HG03378 (cell line): ENCODE data around the gene WSB1.
"Not testable (repeated sequence)": the region's sequence is repeated elsewhere in the genome, so short reads cannot be mapped to it uniquely, and the experiment has no call there.

Experiments
- ATAC-seq: cut with Tn5 transposase; IDR thresholded peaks from one replicate; pipeline ENCODE4 v1.9.1; 2021; ENCODE audit warnings: mild to moderate bottlenecking, moderate library complexity; ENCODE audit not compliant: unreplicated experiment

Gene WSB1

DNA sequence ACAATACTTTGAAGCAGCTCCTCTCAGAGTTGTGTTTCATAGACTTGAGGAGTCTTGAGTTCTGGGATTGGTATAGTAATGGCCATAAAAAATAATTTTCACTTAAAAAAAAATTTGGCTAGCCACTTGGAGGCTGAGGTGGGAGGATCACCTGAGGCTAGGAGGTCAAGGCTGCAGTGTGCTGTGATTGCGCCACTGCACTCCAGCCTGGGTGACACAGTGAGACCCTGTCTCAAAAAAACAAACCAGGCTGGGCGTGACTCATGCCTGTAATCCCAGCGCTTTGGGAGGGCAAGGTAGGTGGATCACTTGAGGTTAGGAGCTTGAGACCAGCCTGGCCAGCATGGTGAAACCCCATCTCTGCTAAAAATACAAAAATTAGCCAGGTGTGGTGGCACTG is 14.8 kb upstream of the WSB1 start:
- ATAC-seq = not testable (repeated sequence)

DNA sequence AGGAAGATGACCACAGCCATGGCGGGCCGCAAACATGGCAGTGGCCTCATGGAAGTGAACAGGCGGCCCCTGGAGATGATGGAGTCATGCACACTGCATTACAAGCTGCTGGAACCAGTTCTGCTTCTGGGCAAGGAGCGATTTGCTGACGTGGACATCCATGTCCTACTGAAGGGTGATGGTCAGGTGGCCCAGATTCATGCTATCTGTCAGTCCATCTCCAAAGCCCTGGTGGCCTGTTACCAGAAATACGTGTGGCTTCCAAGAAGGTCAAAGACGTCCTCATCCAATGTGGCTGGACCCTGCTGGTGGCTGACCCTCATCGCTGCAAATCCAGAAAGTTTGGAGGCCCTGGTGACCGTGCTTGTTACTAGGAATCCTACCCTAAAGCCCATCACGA is 13.4 kb upstream of the WSB1 start:
- ATAC-seq = no peak

DNA sequence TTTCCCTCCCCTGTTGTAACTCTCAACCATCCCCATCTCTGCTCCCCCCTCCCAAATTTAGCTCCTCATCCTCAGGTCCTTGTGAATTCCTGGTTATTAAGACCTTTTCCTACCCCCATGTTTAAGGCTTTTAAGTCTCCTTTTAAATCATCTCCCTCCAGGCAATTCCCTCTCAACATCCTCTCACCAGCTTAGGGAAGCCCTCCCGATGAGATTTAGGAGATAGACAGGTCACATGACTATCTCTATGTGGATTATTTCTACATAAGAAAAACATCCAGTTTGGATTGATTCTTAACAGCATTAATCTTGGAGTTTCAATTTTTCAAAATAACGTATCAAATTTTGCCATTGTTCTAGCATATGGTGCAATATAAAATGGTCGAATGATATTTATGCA is 12.5 kb upstream of the WSB1 start:
- ATAC-seq = no peak

- peak; percentile 83 for ATAC-seq
Measured at GRCh38 chr17:27282054-27282551, 11.8 kb upstream of the WSB1 start.

- no peak for ATAC-seq
Measured at GRCh38 chr17:27283060-27283459, 10.9 kb upstream of the WSB1 start.

DNA sequence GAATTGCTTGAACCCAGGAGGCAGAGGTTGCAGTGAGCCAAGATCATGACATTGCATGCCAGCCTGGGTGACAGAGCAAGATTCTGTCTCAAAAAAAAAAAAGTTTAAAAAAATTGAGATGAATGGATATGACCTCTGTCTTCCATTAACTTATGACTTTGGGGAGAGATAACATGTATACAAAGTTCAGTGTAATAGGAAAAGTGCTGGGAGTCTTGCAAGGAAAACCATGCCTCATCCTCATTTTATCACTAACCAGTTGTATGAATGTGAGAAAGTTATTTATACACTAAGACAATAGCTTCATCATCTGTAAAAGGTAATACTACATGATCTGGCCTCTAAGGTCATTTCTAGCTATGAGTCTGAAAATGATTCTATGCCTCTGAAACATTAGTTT is 10.2 kb upstream of the WSB1 start:
- ATAC-seq = no peak

GRCh38 chr17:27284811-27285415 is 9.0 kb upstream of the WSB1 start:
- ATAC-seq = no peak

GRCh38 chr17:27285516-27285915 is 8.4 kb upstream of the WSB1 start:
- ATAC-seq = no peak

DNA sequence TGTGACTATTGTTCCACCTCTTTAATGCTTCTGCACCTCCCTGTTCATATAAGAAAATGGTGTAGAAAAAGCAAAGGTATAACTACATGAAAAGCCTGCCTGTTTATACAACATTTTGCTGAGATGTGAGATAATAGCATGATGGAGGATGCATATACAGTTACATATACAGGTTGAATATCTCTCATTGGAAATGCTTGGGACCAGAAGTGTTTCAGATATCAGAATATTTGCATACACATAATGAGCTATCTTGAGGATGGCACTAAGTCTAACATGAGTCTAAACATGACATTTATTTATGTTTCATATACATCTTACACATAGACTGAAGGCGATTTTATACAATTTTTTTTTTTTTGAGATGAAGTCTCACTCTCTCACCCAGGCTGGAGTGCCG is 5.7 kb upstream of the WSB1 start:
- no peak for ATAC-seq

- ATAC-seq = no peak
Measured at GRCh38 chr17:27289856-27290255, 4.1 kb upstream of the WSB1 start.

- no peak for ATAC-seq
Measured at GRCh38 chr17:27290916-27291598, 2.9 kb upstream of the WSB1 start.

DNA sequence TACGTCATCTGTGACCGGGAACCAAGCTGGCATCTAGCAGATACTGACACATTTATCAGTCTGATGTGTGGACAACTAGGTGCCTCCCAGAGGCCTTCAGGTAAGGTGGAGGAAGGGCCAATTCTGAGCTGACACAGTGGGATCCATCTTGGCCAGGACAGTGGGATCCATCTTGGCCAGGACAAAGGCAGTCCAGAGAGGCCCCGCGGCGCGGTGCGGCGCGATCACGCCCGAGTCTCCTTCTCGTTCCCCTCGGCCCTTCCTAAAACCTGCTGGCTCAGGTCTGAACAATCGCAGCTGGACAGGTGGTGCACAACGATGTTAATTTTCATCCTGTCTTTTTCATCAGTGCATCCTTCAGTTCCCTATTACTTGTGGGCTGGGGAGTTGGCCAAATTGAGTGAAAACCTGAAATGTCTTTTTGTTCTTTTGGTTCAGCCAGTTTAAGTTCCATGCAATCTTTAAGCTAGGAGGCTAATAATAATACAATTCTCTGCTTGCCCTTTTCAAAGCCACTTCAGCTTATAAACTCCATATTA is 486 bp upstream of the WSB1 start:
- ATAC-seq = no peak

DNA sequence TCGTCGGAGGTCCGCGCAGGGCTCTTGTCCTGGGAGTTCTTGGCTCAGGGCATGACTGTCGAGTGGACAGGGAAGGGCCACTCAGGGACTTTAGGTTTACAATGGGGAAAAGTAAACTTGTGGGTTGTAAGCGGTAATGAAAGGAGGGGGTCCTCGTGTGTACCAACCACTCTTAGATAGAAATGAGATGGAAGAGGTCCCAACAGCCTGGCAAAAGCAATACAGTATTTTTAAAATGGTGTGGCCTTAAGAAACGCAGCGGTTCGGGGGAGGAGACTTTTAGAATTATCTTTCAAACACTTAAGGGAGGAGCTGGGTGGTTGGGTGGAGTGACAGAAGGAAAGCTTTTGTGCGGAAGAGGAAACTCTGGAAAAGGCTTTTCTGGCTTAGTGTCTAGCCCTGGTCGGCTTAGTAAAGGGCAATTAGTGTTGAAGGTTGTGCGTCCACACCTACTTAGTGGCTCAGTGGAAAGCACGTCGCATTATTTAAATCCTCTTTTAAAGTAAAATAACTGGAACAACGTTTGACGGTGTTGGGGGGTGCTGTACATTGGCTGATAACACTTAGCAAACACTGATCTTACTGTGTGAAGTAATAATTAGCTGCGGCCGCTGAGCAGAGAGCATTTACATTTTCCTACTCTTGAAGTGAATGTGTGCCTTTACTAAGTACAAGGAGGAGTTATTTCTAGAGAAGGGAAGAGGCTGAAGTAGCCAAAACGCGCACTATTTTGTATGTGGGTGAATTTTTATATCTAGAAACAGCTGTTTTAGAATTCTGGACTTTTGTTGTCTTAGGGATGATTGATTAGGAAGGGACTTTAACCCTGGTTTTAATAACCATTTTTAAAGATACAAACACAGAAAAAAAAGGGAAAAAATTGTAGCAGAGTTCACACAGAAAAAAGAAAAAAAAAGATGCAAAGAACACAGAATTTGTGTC is 1.0 kb downstream of the WSB1 start:
- ATAC-seq = peak; percentile 60

- no peak for ATAC-seq
Measured at GRCh38 chr17:27295945-27296344, 2.0 kb downstream of the WSB1 start.

GRCh38 chr17:27296428-27296979 is 2.6 kb downstream of the WSB1 start:
- no peak for ATAC-seq

GRCh38 chr17:27299384-27300049 is 5.6 kb downstream of the WSB1 start:
- no peak for ATAC-seq

- no peak for ATAC-seq
Measured at GRCh38 chr17:27303734-27304133, 9.8 kb downstream of the WSB1 start.

GRCh38 chr17:27306276-27306835 is 12.4 kb downstream of the WSB1 start:
- no peak for ATAC-seq

DNA sequence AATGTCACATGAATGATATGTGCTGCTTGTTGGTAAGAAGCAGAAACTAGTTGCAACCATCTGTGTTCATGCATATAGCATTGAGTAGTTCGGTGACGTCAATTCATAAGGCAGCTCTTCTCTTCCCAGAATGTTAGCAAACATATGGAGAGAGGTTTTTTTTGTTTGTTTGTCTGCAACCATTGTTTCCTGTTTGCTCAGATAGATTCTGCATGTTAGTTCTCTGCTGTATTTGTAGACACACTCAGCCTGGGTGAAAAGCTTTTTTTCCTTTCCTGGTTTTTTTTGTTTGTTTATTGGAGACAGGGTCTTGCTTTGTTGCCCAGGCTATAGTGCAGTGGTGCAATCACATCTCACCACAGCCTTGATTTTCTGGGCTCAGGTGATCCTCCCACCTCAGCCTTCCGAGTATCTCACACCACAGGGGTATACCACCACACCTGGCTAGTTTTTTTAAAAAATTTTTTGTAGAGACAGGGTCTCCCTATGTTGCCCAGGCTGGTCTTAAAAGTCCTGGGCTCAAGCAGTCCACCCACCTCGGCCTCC is 16.7 kb downstream of the WSB1 start:
- ATAC-seq = no peak

DNA sequence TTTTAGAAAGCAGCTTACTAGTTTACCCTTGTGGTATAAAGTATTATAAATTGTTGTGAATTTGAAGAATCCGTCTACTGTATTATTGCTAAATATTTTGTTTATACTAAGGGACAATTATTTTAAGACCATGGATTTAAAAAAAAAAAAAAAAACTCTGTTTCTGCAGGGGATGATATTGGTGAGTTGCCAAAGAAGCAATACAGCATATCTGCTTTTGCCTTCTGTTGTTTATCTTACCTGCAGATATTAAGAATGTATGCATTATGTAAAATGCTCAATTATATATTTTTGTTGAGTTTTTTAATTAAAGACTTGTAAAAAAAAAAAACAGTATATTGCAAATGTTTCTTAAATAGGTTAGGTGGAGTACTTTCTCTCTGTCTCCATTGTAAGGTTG is 19.4 kb downstream of the WSB1 start:
- no peak for ATAC-seq
